ENCODE data around the gene TTC28. TPM values are rescaled to one million over a fixed set of nuclear protein-coding genes. Genes with fewer than 3 reads are reported as not detected.
"Not testable (repeated sequence)": the region's sequence is repeated elsewhere in the genome, so short reads cannot be mapped to it uniquely, and the experiment has no call there.

The TTC28 gene
- total RNA-seq, 2 donors from 2014 or later = 4.2 to 5.4 TPM

DNA sequence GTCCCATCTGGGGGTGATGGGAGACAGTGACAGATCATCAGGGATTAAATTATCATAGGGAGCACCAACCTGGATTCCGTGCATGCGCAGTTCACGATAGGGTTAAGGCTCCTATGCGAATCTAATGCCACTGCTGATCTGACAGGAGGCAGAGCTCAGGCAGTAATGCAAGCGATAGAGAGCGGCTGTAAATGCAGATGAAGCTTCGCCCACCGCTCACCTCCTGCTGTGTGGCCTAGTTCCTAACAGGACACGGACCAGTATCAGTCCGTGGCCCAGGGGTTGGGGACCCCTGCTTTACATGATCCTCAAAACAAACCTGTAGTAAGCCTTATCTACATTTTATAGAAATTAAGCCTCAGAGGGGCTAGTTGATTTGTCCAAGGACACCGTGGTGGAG is 94.3 kb downstream of the TTC28 start:
- Mint-ChIP-seq H3K4me3 (no peak overlapping the region), H3K27me3 (ENCODE audit: low read depth) (peaks cover 12% of the 10 kb centered on the region), H3K4me1 (ENCODE audit: low read depth) (no peaks in the 10 kb centered on the region), H3K9me3 (no peaks in the 10 kb centered on the region), H3K36me3 (ENCODE audit: insufficient read depth in 2 of 2) (no peaks in the 10 kb centered on the region), H3K27ac (no peak overlapping the region)
- ATAC-seq (replicated peaks in 1 of 2) (no peak), DNase-seq (no peak)

DNA sequence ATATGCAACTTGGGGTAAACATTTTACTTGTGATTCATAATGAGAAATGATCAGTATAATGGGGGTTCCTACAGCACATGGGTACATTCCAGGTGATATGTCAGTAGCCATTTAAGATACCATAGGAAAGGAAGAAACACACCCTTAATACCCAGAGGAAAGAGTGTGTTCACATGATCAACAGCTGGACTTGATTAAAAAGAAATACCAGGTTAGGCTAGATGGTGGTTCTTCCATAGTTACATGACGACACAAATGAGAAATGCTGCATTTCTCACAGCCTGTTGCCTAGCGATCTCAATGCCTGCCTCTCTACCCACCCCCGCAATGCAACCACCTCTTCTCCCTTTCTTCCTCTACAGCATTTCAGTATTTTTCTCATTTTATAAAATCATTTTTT is 96.8 kb downstream of the TTC28 start:
- no peak for DNase-seq
- H3K4me3 Mint-ChIP-seq = no peak overlapping the region

GRCh38 chr22:28581016-28581415 is 98.6 kb downstream of the TTC28 start:
- DNase-seq = no peak
- ATAC-seq (replicated peaks in 1 of 2) = no peak
- Mint-ChIP-seq H3K9me3 (no peaks in the 10 kb centered on the region), H3K27ac (no peak overlapping the region), H3K36me3 (ENCODE audit: insufficient read depth in 2 of 2) (no peaks in the 10 kb centered on the region), H3K4me1 (ENCODE audit: low read depth) (no peaks in the 10 kb centered on the region), H3K27me3 (ENCODE audit: low read depth) (peaks cover 23% of the 10 kb centered on the region), H3K4me3 (no peak overlapping the region)

More for the DNA sequence above, 96.8 kb downstream of the TTC28 start:
- peaks cover 12% of the 10 kb centered on the region for H3K27me3 Mint-ChIP-seq (ENCODE audit: low read depth)
- H3K27ac Mint-ChIP-seq = no peak overlapping the region
- ATAC-seq (replicated peaks in 1 of 2) = no peak
- H3K36me3 Mint-ChIP-seq (ENCODE audit: insufficient read depth in 2 of 2) = no peaks in the 10 kb centered on the region
- H3K9me3 Mint-ChIP-seq = no peaks in the 10 kb centered on the region
- no peaks in the 10 kb centered on the region for H3K4me1 Mint-ChIP-seq (ENCODE audit: low read depth)

DNA sequence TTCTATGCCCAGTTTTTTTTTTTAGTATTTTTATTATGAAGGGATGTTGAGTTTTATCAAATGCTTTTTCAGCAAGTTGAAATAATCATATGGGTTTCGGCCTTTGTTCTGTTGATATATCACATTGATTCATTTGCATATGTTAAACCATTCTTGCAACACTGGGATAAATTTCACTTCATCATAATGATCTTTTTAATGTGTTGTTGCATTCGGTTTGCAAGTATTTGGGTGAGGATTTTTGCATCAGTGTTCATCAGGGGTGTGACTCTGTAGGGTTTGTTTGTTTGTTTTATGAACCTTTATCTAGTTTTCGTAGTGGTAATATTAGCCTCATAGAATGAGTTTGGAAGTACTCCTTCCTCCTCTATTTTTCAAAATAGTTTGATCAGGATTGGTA is 103.5 kb downstream of the TTC28 start:
- Mint-ChIP-seq H3K27me3 (ENCODE audit: low read depth) (peaks cover 38% of the 10 kb centered on the region), H3K36me3 (ENCODE audit: insufficient read depth in 2 of 2) (no peaks in the 10 kb centered on the region), H3K27ac (no peak overlapping the region), H3K9me3 (no peaks in the 10 kb centered on the region), H3K4me1 (ENCODE audit: low read depth) (no peaks in the 10 kb centered on the region), H3K4me3 (no peak overlapping the region)
- DNase-seq (no peak), ATAC-seq (replicated peaks in 1 of 2) (no peak)

DNA sequence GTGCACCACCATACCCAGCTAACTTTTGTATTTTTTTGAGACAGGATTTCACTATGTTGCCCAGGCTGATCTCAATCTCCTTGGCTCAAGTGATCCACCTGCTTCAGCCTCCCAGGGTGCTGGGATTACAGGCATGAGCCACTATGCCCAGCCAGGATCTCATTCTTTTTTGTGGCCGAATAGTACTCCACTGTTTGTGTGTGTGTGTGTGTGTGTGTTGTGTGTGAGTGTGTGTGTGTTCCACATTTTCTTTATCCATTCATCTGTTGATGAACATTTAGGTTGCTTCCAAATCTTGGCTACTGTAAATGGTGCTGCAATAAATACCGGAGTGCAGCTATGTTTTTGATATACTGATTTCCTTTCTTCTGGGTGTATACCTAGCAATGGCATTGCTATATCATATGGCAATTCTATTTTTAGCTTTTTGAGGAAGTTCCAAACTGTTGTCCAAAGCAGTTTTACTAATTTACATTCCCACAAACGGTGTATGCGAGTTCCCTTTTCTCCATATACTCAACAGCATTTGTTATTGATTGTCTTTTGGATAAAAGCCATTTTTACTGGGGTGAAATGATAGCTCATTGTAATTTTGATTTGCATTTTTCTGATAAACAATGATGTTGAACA is 105.4 kb downstream of the TTC28 start:
- ATAC-seq (replicated peaks in 1 of 2) (no peak), DNase-seq (no peak)
- no peaks in the 10 kb centered on the region for H3K9me3 Mint-ChIP-seq
- no peak overlapping the region for H3K4me3 Mint-ChIP-seq
- no peaks in the 10 kb centered on the region for H3K4me1 Mint-ChIP-seq (ENCODE audit: low read depth)
- H3K27me3 Mint-ChIP-seq (ENCODE audit: low read depth) = peaks cover 35% of the 10 kb centered on the region
- no peaks in the 10 kb centered on the region for H3K36me3 Mint-ChIP-seq (ENCODE audit: insufficient read depth in 2 of 2)
- H3K27ac Mint-ChIP-seq = no peak overlapping the region

DNA sequence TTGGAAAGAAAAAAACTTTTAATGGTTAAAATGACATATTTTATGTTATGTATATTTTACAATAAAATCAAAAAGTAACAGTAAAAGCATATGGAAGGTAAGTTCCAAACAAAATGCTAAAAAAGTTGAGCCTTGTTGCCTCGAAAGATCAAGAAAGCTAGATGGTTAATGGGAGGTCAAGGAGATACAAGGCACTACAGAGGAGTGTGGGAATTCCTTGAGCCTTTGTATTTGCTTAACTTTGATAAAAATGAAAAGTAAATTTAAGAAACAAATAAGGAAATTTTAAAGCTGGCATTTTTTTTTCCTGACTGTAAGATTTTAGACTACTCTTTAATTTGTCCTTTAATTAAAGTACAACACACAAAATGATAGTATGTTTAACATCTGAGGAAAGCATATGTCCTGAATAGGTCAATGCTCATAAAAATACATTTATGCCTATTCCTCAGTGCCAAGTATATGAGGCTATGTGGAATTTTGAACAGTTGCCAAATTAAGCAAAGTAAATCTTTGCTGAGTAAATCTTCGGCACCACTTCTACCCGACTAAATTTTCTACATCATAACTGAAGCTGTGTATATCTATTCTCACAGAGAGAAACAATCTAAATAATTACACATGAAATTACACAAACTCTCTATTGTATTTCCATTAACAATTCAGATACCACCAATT is 108.8 kb downstream of the TTC28 start:
- Mint-ChIP-seq H3K27me3 (ENCODE audit: low read depth) (peaks cover 29% of the 10 kb centered on the region), H3K4me3 (no peak overlapping the region), H3K36me3 (ENCODE audit: insufficient read depth in 2 of 2) (no peaks in the 10 kb centered on the region), H3K27ac (no peak overlapping the region), H3K9me3 (no peaks in the 10 kb centered on the region), H3K4me1 (ENCODE audit: low read depth) (no peaks in the 10 kb centered on the region)
- ATAC-seq (replicated peaks in 1 of 2) (no peak), DNase-seq (no peak)

- ATAC-seq (replicated peaks in 1 of 2); H3K4me3 Mint-ChIP-seq; DNase-seq; H3K4me1 Mint-ChIP-seq (ENCODE audit: low read depth); H3K36me3 Mint-ChIP-seq (ENCODE audit: insufficient read depth in 2 of 2); H3K9me3 Mint-ChIP-seq; H3K27ac Mint-ChIP-seq: not testable (repeated sequence)
- peaks cover 10% of the 10 kb centered on the region for H3K27me3 Mint-ChIP-seq (ENCODE audit: low read depth)
Observed at GRCh38 chr22:28568974-28569373, 110.7 kb downstream of the TTC28 start.

- no peak for DNase-seq
Observed at GRCh38 chr22:28568099-28568498, 111.5 kb downstream of the TTC28 start.

DNA sequence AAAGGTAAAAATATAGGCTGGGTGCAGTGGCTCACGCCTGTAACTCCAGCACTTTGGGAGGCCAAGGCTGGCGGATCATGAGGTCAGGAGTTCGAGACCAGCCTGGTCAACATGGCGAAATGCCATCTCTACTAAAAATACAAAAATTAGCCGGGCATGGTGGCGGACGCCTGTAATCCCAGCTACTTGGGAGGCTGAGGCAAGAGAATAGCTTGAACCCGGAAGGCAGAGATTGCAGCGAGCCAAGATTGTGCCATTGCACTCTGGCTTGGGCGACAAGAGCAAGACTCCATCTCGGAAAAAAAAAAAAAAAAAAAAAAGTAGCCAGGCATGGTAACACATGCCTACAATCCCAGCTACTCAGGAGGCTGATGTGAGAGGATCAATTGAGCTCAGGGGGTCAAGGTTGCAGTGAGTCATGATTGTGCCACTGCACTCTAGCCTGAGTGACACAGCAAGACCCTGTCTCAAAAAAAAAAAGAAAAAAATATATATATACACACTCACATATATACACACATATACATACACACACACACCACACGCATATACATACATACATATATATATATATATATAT is 112.6 kb downstream of the TTC28 start:
- H3K4me3 Mint-ChIP-seq; H3K27ac Mint-ChIP-seq; H3K36me3 Mint-ChIP-seq (ENCODE audit: insufficient read depth in 2 of 2); H3K4me1 Mint-ChIP-seq (ENCODE audit: low read depth); DNase-seq; H3K9me3 Mint-ChIP-seq; ATAC-seq (replicated peaks in 1 of 2): not testable (repeated sequence)
- peaks cover 12% of the 10 kb centered on the region for H3K27me3 Mint-ChIP-seq (ENCODE audit: low read depth)

More at GRCh38 chr22:28568099-28568498, 111.5 kb downstream of the TTC28 start:
- Mint-ChIP-seq H3K4me1 (ENCODE audit: low read depth) (no peaks in the 10 kb centered on the region), H3K4me3 (no peak overlapping the region), H3K27ac (no peak overlapping the region), H3K9me3 (no peaks in the 10 kb centered on the region), H3K27me3 (ENCODE audit: low read depth) (peaks cover 12% of the 10 kb centered on the region), H3K36me3 (ENCODE audit: insufficient read depth in 2 of 2) (no peaks in the 10 kb centered on the region)
- ATAC-seq (replicated peaks in 1 of 2) = no peak

- H3K9me3 Mint-ChIP-seq = no peaks in the 10 kb centered on the region
- peaks cover 11% of the 10 kb centered on the region for H3K27me3 Mint-ChIP-seq (ENCODE audit: low read depth)
Observed at GRCh38 chr22:28563636-28564035, 116.0 kb downstream of the TTC28 start.

DNA sequence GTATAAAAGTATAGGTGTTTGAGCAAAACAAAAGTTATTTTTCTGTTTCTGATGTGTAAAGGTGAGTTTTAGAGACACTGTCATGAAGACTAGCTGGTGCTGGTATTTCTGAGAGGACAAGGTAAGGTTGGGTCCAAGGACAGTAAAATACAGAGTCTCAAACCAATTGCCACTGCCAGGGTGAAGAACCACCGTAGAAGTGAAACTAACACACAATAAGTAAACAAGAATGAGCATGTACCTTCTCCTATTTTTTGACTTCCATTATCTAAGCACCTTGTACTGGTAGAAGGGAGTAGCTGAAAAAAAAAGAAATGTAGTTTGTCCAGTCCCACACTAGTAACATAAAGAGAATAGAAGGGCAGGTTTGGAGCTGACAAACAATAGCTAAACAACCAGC is 117.3 kb downstream of the TTC28 start:
- Mint-ChIP-seq H3K36me3 (ENCODE audit: insufficient read depth in 2 of 2) (no peaks in the 10 kb centered on the region), H3K27me3 (ENCODE audit: low read depth) (peaks cover 5% of the 10 kb centered on the region), H3K4me3 (no peak overlapping the region), H3K9me3 (no peaks in the 10 kb centered on the region), H3K27ac (no peak overlapping the region), H3K4me1 (ENCODE audit: low read depth) (no peaks in the 10 kb centered on the region)
- no peak for DNase-seq
- no peak for ATAC-seq (replicated peaks in 1 of 2)

More at GRCh38 chr22:28563636-28564035, 116.0 kb downstream of the TTC28 start:
- DNase-seq (no peak), ATAC-seq (replicated peaks in 1 of 2) (no peak)
- no peaks in the 10 kb centered on the region for H3K36me3 Mint-ChIP-seq (ENCODE audit: insufficient read depth in 2 of 2)
- no peaks in the 10 kb centered on the region for H3K4me1 Mint-ChIP-seq (ENCODE audit: low read depth)
- no peak overlapping the region for H3K4me3 Mint-ChIP-seq
- no peak overlapping the region for H3K27ac Mint-ChIP-seq

- H3K4me1 Mint-ChIP-seq (ENCODE audit: low read depth); H3K4me3 Mint-ChIP-seq; H3K36me3 Mint-ChIP-seq (ENCODE audit: insufficient read depth in 2 of 2); ATAC-seq (replicated peaks in 1 of 2); H3K9me3 Mint-ChIP-seq; H3K27me3 Mint-ChIP-seq (ENCODE audit: low read depth); DNase-seq; H3K27ac Mint-ChIP-seq: not testable (repeated sequence)
Observed at GRCh38 chr22:28560743-28561101, 118.9 kb downstream of the TTC28 start.

DNA sequence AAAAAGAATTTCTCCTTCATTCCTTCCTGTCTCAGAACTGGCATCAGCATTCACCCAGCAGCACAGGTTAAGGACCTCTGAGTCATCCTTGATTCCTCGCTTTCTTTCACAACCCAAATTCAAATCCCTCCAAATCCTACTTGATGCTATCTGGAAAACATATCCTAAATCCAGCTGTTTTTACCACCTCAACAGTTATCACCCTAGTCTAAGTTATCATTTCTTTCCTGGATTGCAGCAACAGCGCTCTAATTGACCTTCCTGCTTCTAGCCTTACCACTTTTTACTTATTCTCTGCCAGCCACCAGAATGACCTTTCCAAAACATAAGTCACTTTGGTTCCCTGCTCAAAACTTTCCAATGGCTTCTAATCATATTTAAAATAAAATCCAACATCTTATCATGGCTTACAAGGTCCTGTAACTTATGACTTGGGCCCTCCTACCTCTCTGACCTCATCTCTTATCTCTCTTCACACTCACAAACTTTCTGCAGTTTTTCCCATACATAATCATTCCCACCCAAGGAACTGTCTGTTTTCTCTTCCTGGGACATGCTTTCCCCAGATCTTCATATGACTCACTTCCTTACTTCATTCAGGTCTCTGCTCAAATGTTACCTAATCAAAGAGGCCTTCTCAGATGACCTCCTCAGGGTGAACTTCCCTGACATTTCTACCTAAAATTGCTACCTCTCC is 119.4 kb downstream of the TTC28 start:
- H3K4me3 Mint-ChIP-seq = no peak overlapping the region
- no peak overlapping the region for H3K27ac Mint-ChIP-seq
- no peaks in the 10 kb centered on the region for H3K36me3 Mint-ChIP-seq (ENCODE audit: insufficient read depth in 2 of 2)
- ATAC-seq (replicated peaks in 1 of 2) (no peak), DNase-seq (no peak)
- H3K27me3 Mint-ChIP-seq (ENCODE audit: low read depth) = peaks cover 5% of the 10 kb centered on the region
- H3K9me3 Mint-ChIP-seq = peaks cover 2% of the 10 kb centered on the region in 2 donors
- no peaks in the 10 kb centered on the region for H3K4me1 Mint-ChIP-seq (ENCODE audit: low read depth)

All from activated T-cell treated with anti-CD3 and anti-CD28 coated beads, Interleukin-2, amount 50 U/mL, for 72 hours (primary cell).